ENCODE measurements around the gene SKOR1.

DNA sequence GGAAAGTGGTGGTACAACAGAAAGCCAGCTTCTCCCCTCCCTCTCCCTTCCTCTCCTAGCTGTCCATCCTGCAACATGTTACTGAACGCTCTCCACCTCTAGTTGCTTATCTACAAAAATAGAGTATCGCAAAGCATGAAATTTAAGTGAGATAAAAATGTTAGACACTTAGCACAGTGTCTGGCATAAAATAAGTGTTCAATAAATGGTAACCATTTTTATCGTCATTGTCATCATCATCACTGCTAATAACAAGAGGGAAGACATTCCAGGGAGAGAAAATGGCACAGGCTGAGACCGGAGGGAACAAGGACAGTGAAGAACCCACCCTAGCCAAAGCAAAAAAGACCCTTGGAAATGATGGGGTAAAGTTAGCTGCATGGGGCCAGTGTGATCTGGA, 38.7 kb upstream of the SKOR1 start:
- TF ChIP-seq, protein P1, sequence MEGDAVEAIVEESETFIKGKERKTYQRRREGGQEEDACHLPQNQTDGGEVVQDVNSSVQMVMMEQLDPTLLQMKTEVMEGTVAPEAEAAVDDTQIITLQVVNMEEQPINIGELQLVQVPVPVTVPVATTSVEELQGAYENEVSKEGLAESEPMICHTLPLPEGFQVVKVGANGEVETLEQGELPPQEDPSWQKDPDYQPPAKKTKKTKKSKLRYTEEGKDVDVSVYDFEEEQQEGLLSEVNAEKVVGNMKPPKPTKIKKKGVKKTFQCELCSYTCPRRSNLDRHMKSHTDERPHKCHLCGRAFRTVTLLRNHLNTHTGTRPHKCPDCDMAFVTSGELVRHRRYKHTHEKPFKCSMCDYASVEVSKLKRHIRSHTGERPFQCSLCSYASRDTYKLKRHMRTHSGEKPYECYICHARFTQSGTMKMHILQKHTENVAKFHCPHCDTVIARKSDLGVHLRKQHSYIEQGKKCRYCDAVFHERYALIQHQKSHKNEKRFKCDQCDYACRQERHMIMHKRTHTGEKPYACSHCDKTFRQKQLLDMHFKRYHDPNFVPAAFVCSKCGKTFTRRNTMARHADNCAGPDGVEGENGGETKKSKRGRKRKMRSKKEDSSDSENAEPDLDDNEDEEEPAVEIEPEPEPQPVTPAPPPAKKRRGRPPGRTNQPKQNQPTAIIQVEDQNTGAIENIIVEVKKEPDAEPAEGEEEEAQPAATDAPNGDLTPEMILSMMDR (conservative IDR thresholded peaks at IDR 0.05; ENCODE audit: low read depth, low read length) = no peak
- TF ChIP-seq MAFK (IDR thresholded peaks at IDR 0.05; ENCODE audit: low read depth, low read length) (no peak), CHD1 (IDR thresholded peaks at IDR 0.05; ENCODE audit: low read depth, low read length) (no peak), POLR2A (IDR thresholded peaks at IDR 0.05; ENCODE audit: low read depth, low read length) (no peak), BHLHE40 (IDR thresholded peaks at IDR 0.05; ENCODE audit: low read depth, low read length) (no peak), CEBPB (IDR thresholded peaks at IDR 0.05; ENCODE audit: low read depth, low read length) (no peak), RAD21 (IDR thresholded peaks at IDR 0.05; ENCODE audit: low read length) (no peak), RCOR1 (IDR thresholded peaks at IDR 0.05; ENCODE audit: insufficient replicate concordance, low read length) (no peak), MAZ (IDR thresholded peaks at IDR 0.05; ENCODE audit: borderline replicate concordance, low read depth, low read length) (no peak), MXI1 (IDR thresholded peaks at IDR 0.05; ENCODE audit: borderline replicate concordance, low read depth, low read length) (no peak), FOS (IDR thresholded peaks at IDR 0.05; ENCODE audit: low read depth, low read length) (no peak)
- TF ChIP-seq, protein P2, sequence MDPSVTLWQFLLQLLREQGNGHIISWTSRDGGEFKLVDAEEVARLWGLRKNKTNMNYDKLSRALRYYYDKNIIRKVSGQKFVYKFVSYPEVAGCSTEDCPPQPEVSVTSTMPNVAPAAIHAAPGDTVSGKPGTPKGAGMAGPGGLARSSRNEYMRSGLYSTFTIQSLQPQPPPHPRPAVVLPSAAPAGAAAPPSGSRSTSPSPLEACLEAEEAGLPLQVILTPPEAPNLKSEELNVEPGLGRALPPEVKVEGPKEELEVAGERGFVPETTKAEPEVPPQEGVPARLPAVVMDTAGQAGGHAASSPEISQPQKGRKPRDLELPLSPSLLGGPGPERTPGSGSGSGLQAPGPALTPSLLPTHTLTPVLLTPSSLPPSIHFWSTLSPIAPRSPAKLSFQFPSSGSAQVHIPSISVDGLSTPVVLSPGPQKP (IDR thresholded peaks at IDR 0.05; ENCODE audit: borderline replicate concordance, low read depth, low read length) = no peak
